ENCODE results near the gene COL8A2. TPM values are rescaled to one million over a fixed set of nuclear protein-coding genes. Genes with fewer than 3 reads are reported as not detected.

Gene COL8A2
- 1.1 and 1.7 TPM in 2 replicates for total RNA-seq

DNA sequence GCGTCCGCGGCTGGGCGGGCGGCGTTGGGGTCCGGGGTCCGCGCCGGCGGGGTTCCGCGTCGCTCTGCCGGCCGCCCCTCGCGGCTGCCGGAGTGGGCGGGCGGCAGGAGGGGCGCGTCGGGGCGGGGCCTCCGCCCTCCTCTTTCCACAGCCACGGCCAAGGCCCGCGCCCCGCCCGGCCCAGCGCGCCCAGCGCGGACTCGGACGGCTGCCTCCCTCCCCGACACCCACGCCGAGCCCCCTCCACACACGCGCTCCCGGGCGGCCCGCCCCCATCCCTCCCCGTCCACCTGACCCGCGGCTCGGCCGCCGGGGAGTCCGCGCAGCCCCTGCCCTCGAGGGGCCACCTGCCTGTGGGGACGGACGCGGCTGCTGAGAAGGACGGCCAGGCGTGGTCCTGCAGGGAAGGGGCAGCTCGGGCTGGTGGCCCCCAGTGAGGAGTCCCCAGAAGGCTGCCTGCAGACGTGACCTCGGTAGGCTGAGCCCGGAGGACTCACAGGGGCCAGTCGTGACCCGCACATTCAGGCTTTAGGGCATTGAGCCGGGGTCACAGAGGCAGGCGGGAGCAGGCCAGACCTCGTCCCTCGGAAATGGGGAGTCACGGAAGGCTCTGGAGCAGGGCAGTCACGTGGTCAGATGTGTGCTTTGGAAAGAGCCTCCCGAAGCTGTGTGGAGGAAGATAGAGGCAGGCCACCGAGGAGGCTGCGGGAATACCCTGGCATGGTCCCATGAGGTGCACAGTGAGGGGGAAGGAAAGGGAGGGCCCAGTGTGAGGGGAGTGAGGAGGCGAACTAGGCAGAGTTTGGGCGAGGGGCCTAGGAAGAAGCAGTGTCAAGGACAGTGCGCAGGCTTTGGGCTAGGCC lies at the start of gene COL8A2:
Gene COL8A2, minus strand, starts transcription at position 94 of the 863 bp plus-strand sequence. CDS start 24,980 bp downstream, outside the sequence.

DNA sequence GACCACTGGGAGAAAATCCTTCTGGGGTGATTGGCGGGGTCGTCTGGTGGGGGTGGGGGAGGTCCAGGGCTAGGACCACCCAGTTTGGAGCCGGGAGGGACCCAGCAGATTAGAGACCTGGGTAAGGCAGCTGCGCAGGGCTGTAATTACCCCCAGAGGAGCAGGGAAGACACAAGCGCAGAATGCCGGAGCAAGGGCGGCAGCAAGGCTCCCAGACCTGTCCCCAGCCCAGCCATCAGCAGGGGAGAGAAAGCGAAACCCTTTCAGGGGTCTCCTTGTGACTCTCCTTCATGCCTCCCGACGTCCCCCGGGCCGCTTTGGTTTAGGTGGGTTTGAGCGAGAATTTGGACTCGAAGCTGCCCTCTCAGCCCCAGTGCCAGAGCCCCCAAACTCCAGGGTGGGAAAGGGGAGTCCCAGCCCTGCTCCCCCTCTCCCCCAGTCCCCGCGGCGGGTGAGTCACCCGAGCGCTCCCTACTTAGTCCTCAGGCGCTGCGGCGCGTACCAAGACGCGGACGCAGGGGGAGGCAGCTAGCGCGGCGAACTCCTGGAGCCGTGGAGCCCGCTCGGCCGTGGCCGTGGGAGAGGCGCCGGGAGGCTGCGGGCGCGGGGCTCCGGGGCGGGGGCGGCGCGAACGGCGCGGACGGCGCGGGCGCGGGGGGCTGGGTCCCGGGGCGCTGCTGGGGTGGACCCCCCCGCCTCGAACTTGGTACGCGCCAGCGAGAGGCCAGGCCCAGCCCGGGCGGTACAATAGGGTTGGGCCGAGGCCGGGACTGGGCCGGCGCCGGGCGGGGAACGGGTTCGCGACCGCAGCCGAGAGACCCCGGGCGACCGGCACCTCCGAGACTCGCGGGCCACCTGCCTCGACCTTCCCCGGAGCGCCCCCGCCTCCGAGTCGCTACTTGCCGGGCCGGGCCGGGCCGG lies 30.6 kb upstream of the COL8A2 start, which contains the start of gene MAP7D1:
Gene MAP7D1, plus strand, starts transcription at position 753 of the 921 bp plus-strand sequence. CDS start 258 bp downstream, outside the sequence.

DNA sequence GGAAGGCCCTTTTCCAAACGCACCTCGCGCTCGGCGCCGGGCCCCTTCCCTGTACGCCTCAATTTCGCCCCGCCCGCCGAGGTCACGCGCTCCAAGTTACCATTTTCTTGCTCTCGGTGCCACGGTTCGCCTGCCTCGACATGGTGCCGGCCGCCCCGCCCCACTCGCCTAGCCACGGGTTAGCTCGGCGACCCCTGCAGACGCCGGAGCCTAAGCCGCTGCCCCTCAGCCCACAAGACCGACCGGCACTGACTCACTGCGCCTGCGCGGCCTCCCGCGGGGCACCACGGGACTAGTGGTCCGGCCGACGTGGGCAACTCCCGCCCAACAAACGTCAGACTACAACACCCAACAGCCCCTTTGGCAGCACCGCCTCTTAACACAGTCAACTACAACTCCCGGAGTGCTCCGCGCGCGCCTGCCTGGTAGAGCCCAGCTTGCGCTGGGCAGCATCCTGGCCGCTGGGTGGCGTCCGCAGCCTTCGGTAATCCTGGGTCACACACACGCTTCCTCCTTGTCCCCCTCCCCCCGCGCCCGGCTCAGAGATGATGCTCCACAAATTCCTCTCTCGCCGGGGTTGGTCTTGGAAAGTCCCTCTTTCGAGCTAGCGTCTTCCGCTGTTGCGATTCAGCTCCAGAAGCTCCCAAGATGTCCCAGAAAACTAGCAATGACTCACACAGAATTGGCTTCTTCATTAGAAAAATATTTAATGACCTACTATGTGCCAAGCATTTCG lies 24.4 kb upstream of the COL8A2 start, which contains the start of gene TRAPPC3:
Gene TRAPPC3, minus strand, starts transcription at position 250 of the 736 bp plus-strand sequence. Its CDS starts 108 bp downstream, at position 142.

DNA sequence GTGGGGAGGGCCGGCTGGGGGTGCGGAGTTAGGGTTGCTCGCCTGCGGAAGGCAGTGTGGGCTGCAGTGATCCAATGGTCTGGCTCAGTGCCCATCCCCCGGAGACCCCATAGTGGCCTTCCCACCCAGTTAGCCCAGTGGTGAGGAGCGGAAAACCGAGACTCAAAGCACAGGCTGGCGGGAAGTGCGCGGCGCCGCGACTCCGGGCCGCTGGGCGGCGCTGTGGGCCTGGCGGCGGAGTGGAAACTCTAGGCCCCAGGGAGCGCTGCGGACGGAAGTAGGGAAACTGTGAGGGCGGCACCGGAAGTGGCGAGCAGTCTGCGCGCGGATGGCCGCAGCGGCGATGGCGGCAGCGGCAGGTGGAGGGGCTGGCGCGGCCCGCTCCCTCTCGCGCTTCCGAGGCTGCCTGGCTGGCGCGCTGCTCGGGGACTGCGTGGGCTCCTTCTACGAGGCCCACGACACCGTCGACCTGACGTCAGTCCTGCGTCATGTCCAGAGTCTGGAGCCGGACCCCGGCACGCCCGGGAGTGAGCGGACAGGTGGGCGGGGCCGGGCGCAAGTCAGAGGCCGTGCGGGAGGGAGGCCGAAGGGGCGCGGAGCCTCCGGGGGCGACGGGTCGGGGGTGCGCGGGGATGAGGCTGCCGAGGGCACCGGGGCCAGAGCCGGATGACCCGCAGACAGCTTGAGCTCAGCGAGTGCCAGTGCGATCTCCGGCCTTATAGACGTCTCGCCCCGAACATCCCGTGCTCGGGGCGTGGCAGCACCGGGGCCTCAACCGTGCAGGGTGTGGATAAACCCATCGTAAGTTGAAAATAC lies 36.2 kb downstream of the COL8A2 start, which contains the start of gene ADPRS:
Gene ADPRS, plus strand, starts transcription at position 316 of the 816 bp plus-strand sequence. Its CDS starts 13 bp downstream, at position 329.

DNA sequence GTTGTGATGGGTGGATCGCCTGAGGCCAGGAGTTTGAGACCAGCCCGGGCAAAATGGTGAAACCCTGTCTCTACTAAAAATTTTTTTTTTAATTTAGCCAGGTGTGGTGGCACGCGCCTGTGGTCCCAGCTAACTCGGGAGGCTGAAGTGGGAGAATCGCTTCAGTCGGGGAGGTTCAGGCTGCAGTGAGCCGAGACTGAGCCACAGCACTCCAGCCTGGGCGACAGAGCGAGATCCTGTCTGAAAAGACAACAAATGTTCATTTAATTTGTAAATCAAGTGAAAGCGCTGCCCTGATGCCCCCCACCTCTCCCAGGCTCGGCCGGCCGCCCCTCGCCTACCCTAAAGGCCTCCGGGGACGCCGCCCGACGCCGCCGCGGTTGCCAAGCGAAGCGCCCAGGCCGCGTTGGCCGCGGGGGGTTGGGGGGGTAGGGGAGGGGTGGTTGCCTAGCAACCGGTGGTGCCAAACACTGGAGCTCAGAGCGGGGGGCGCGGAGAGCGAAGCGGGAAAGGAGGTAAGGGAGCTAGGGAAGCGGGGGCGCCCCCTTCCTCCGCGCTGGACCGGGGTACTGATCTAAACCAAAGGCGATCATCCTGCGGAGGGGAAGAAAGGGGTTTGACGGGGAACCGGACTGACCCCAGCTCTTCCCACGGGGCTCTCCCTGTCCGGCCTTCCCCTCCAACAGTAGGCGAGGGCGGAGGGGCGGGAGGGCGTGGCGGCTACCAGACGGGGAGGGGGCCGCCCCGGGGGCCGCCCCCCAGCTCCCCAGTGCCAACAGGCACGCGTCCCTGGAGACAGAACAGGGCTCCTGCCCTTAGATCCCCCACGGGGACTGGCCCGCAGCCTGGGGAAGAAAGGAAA lies 41.2 kb downstream of the COL8A2 start, which contains the start of gene TEKT2:
Gene TEKT2, plus strand, starts transcription at position 460 of the 862 bp plus-strand sequence. CDS start 828 bp downstream, outside the sequence.

Other genes with a start within 250 kb of the COL8A2 start
- 14.1 and 14.7 TPM in 2 replicates for gene AGO1, start 242.0 kb downstream of the COL8A2 start, total RNA-seq
- 9.4 and 14.5 TPM in 2 replicates for gene AGO3, start 194.1 kb downstream of the COL8A2 start, total RNA-seq
- 0.07 and 0.30 TPM in 2 replicates for gene TEKT2, start 41.1 kb downstream of the COL8A2 start, total RNA-seq
- gene ADPRS, start 36.3 kb downstream of the COL8A2 start, total RNA-seq = 84.1 and 88.7 TPM in 2 replicates
- 124 and 150 TPM in 2 replicates for gene TRAPPC3, start 24.3 kb upstream of the COL8A2 start, total RNA-seq
- gene MAP7D1, start 30.9 kb upstream of the COL8A2 start, total RNA-seq = 192 and 213 TPM in 2 replicates
- 84.9 and 89.9 TPM in 2 replicates for gene THRAP3, start 99.2 kb upstream of the COL8A2 start, total RNA-seq
- 0.40 and 0.64 TPM in 2 replicates for gene SH3D21, start 181.1 kb upstream of the COL8A2 start, total RNA-seq
- gene EVA1B, start 198.4 kb upstream of the COL8A2 start, total RNA-seq = 88.7 and 88.9 TPM in 2 replicates

All from mammary microvascular endothelial cell (primary cell).